ENCODE measurements around the gene RAB21.
"Not testable (repeated sequence)": the region's sequence is repeated elsewhere in the genome, so short reads cannot be mapped to it uniquely, and the experiment has no call there.

The RAB21 gene

DNA sequence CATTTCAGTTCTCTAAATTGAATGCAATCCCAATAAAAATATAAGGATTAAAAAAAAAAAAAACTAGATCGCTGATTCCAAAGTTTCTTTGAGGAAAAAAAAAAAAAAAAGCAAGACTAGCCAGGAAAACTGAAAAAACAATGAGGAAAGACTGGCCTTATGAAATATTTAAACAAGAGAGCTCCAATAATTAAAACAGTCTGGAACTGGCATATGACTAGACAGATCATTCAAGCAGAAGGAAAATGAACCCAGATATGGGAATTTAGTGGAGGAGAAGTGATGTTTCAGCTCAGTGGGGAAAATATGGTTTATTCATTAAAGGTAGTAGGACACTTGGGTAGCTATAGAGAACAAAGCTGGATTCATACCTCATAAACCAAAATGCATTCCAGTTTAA is 42.9 kb downstream of the RAB21 start:
- no peak for DNase-seq (ENCODE audit: low read depth)

- DNase-seq (ENCODE audit: low read depth): no peak
Observed at GRCh38 chr12:71799106-71799505, 44.4 kb downstream of the RAB21 start.

- DNase-seq (ENCODE audit: low read depth): no peak
Observed at GRCh38 chr12:71800177-71800576, 45.5 kb downstream of the RAB21 start.

- DNase-seq (ENCODE audit: low read depth): no peak
Observed at GRCh38 chr12:71804505-71804904, 49.8 kb downstream of the RAB21 start.

GRCh38 chr12:71810921-71811320 is 56.3 kb downstream of the RAB21 start:
- DNase-seq (ENCODE audit: low read depth): no peak

DNA sequence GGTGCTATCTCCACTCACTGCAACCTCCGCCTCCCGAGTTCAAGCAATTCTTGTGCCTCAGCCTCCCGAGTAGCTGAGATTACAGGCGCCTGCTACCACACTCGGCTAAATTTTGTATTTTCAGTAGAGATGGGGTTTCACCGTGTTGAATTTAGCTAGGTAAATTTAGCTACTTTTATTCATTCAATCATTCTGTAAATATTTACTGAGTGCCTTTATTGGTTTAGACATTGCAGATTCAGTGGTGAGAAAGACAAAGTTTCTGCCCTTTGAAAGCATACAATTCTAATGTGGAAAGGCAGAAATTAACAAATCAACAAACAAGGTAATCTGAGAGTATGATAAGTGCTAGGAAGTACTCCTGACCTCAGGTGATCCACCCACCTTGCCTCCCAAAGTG is 60.6 kb downstream of the RAB21 start:
- DNase-seq (ENCODE audit: low read depth): not testable (repeated sequence)

GRCh38 chr12:71822088-71822487 is 67.4 kb downstream of the RAB21 start:
- not testable (repeated sequence) for DNase-seq (ENCODE audit: low read depth)

GRCh38 chr12:71828813-71829212 is 74.2 kb downstream of the RAB21 start:
- DNase-seq (ENCODE audit: low read depth): no peak

GRCh38 chr12:71837356-71837755 is 82.7 kb downstream of the RAB21 start:
- DNase-seq (ENCODE audit: low read depth): no peak

- DNase-seq (ENCODE audit: low read depth): no peak
Observed at GRCh38 chr12:71838231-71838630, 83.6 kb downstream of the RAB21 start.

- DNase-seq (ENCODE audit: low read depth): no peak
Observed at GRCh38 chr12:71838676-71839075, 84.0 kb downstream of the RAB21 start.

DNA sequence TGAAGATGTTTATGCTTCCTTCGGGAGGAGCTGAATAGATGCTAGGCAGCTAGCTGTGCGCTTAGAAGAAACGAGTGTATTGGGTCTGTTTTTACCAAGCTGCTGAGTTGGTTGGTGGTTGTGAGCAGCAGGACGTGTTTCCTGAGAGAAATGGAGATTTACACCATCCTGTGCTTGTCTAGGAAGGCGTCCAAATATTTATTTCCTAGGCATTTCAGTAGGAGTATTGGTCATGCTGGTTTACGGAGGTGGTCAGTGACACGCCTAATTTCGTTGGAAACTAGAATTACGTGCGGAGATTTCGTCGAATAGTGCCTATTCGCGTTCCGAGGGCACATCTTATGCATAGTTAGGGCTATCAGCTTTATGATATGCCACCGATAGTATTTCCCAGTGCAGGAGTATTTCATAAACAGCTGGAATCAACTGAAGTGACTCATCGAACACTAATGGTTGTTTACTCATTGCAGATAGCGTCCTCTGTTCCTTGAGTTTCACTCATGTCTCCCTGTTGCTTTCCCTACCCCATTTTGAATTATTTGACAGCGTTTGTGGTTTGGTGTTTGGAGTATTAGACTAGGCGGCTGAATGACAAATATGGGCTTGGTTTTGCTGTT is 85.7 kb downstream of the RAB21 start:
- no peak for DNase-seq (ENCODE audit: low read depth)

DNA sequence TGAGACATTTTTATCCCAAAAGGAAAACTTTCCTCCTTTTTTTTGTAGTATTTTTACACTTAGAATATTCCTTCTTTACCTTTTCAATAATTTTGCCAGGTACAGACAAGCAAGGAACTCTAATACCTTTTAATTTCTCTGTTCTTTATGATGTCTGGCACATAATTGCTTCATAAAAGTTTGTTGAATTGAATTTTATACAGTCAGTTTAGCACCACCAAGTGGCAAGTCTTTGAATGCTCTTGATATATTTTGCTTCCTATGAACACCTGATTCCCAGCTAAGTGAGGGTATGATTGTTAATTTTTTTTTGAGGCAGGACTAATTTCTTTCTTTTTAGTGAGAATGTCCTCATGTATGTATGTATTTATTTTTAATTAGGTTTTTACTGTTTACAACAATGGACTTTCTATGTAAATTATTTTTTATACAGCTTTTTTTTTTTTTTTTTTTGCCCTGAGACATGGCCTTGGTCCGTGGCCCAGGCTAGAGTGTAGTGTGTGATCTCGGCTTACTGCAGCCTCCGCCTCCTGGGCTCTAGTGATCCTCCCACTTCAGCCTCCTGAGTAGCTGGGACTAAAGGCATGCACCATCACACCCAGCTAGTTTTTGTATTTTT is 91.8 kb downstream of the RAB21 start:
- no peak for DNase-seq (ENCODE audit: low read depth)

DNA sequence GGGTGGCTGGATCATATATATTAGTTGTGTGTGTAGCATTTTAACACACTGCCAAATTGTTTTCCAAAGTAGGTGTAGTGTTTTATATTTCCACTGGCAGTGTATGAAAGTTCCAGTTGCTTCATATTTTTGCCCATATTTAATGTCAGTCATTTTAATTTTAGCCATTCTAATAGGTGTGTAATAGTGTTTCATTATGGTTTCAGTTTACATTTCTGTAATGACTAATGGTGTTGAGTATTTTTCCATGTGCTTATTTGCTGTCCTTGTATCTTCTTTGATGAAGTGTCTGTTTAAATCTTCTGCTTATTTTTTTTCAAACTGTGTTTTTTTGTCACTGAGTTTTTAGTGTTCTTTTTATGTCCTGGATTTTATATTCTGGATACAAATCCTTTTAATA is 93.5 kb downstream of the RAB21 start:
- no peak for DNase-seq (ENCODE audit: low read depth)

- no peak for DNase-seq (ENCODE audit: low read depth)
Observed at GRCh38 chr12:71849109-71849851, 94.6 kb downstream of the RAB21 start.

All from stimulated activated CD4-positive, alpha-beta T cell treated with anti-CD3 and anti-CD28 coated beads, Interleukin-2, amount 100 ng/mL, for 4 hours (primary cell).